GM12891 (cell line): Measurements from ENCODE around the gene PIGO.

Experiments
- PAX5 ChIP-seq: IDR thresholded peaks from 2 replicates; pipeline ENCODE4 v1.6.1; 2011; ENCODE audit warnings: low read length, moderate library complexity, mild to moderate bottlenecking; ENCODE audit not compliant: insufficient read depth, severe bottlenecking
- POLR2A ChIP-seq: IDR thresholded peaks from 2 replicates; pipeline ENCODE4 v1.6.1; 2011; ENCODE audit warnings: low read depth, low read length, control low read depth
- POLR2AphosphoS5 ChIP-seq: IDR thresholded peaks from 2 replicates; pipeline ENCODE4 v1.6.1; 2011; ENCODE audit warnings: low read depth, low read length, control low read depth
- SPI1 ChIP-seq: IDR thresholded peaks from 2 replicates; pipeline ENCODE4 v1.6.1; 2011; ENCODE audit warnings: low read depth, low read length, control low read depth
- TAF1 ChIP-seq: IDR thresholded peaks from 2 replicates; pipeline ENCODE4 v1.6.1; 2011; ENCODE audit warnings: low read depth, low read length, control low read depth

DNA sequence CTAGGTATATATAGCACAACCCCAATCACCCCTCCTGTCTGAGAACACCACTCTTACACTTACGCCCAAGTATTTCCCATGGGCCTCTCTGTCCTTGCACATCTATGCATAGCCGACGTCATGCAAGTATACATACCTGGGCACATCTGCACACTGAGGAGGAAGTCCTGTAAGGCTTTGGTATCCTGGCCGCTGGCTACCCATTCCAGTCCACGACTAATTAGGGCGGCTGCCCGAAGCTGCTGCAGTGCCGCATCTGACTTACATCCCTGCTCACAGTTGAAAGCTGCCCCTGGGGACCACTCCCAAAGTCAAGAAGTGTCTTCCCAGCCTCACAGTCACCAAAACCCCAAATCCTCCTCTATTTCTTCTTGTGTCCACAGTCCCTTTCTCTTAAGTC, 21.6 kb downstream of the PIGO start:
- no peak for TF ChIP-seq SPI1
- no peak for TF ChIP-seq POLR2A
- no peak for TF ChIP-seq POLR2AphosphoS5
- TF ChIP-seq TAF1: no peak
- TF ChIP-seq PAX5: no peak
